ENCODE data around the gene ALX3.

ALX3 gene

DNA sequence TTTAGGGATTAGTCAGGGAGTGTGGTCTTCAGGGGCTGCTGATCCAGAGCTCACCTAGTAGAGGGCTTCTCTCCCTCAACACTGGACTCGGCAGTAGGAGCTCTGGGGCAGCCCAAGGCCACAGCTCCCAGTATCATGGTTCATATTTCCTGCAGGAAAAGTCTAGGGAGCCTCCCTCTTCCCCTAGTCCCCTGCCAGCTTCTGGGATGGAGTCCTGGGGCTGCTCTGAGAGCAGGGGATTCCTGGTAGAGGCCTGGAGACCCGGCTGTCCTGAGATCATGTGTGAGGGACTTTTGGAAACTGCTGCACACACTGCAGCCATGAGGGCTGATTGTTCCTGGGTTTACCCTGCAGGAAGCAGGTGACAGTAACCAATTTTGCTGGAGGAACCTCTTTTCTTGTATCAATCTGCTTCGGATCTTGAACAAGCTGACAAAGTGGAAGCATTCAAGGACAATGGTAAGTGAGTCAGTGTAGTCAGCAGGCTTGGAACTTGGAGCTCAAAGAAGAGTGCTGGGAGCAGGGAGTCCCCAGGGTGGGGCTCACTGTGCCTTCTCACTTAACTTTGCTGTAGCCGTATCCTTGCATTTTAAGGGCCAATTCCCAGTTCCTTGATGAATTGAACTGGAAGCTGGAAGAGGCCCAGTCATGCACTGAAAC, 19.7 kb downstream of the ALX3 start:
- TF ChIP-seq, protein P1, sequence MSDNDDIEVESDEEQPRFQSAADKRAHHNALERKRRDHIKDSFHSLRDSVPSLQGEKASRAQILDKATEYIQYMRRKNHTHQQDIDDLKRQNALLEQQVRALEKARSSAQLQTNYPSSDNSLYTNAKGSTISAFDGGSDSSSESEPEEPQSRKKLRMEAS (IDR thresholded peaks at IDR 0.05; ENCODE audit: low read depth, low read length), result no peak
- TF ChIP-seq, protein P2, sequence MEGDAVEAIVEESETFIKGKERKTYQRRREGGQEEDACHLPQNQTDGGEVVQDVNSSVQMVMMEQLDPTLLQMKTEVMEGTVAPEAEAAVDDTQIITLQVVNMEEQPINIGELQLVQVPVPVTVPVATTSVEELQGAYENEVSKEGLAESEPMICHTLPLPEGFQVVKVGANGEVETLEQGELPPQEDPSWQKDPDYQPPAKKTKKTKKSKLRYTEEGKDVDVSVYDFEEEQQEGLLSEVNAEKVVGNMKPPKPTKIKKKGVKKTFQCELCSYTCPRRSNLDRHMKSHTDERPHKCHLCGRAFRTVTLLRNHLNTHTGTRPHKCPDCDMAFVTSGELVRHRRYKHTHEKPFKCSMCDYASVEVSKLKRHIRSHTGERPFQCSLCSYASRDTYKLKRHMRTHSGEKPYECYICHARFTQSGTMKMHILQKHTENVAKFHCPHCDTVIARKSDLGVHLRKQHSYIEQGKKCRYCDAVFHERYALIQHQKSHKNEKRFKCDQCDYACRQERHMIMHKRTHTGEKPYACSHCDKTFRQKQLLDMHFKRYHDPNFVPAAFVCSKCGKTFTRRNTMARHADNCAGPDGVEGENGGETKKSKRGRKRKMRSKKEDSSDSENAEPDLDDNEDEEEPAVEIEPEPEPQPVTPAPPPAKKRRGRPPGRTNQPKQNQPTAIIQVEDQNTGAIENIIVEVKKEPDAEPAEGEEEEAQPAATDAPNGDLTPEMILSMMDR (IDR thresholded peaks at IDR 0.05; ENCODE audit: low read depth, low read length), result no peak
- no peak for TF ChIP-seq POLR2A (IDR thresholded peaks at IDR 0.05; ENCODE audit: extremely low read depth, insufficient read length)
- TF ChIP-seq MYC (IDR thresholded peaks at IDR 0.05; ENCODE audit: low read depth, low read length), result no peak
- DNase-seq (ENCODE audit: low read depth), result no peak
- no peak overlapping the region for H3K4me3 ChIP-seq (ENCODE audit: low read depth, low read length)

DNA sequence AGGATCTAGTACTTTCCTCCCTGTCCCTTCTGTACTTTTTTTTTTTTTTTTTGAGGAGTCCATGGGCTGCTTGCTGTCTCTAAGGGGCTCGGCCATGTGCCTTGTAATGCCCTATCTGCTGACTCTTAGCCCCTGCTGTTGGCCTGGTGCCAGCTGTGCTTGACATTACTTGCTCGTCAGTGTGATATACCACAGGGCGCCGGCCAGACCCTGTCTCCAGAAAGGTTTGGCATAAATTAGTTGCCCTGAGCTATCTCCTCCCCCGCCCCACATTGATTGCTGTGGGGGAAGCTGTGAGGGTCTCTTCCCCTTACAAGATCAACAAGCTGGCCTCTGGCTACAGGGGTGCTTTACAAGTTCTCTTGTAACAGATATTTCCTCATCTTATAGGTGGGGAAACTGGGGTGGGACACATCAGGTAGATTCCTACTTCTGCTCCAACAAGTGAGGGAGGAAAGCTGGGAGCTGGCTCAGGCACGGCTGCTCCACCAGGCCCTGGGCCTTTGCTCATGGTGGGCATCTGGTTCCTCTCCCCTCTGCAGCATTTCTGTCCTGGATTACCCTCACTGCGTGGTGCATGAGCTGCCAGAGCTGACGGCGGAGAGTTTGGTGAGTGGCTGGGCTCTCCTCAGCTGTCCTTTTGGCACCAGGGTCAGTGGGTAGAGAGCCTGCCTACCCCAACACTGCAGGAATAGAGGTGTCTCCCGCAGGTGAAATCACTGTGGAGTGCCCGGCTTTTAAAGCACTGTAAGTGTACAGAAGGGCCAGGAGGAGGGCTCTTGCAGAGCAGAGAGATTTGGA, 20.5 kb downstream of the ALX3 start:
- H3K4me3 ChIP-seq (ENCODE audit: low read depth, low read length), result no peak overlapping the region
- TF ChIP-seq, protein P1 (IDR thresholded peaks at IDR 0.05; ENCODE audit: low read depth, low read length), result no peak
- TF ChIP-seq POLR2A (IDR thresholded peaks at IDR 0.05; ENCODE audit: extremely low read depth, insufficient read length) (no peak), MYC (IDR thresholded peaks at IDR 0.05; ENCODE audit: low read depth, low read length) (no peak)
- TF ChIP-seq, protein P2 (IDR thresholded peaks at IDR 0.05; ENCODE audit: low read depth, low read length), result no peak
- DNase-seq (ENCODE audit: low read depth), result no peak

DNA sequence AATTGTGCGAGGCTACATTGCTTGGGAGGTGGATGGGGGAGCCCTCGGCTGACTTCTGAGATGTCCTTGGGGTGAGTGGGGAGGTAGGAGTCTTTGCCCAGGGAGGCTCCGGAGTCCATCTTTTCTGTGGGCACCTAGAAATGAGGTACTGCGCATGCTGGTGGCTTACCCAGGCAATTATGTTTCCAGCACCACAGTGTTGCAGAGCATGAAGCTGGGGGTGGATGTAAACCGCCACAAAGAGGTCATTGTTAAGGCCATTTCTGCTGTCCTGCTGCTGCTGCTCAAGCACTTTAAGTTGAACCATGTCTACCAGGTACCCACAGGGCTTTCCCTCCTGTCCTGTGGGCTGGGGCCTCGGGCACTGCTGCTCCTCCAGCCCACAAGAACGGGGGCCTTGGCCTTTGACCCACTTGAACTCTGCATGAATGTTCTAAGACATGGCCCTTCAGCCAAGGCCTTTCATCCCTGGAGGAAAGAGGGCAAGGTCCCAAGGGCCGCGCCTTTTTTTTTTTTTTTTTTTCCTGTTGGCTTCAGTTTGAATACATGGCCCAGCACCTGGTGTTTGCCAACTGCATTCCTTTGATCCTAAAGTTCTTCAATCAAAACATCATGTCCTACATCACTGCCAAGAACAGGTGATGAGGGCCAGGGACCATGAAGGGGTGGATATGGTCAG, 21.4 kb downstream of the ALX3 start:
- H3K4me3 ChIP-seq (ENCODE audit: low read depth, low read length), result no peak overlapping the region
- no peak for DNase-seq (ENCODE audit: low read depth)
- TF ChIP-seq, protein P2 (IDR thresholded peaks at IDR 0.05; ENCODE audit: low read depth, low read length), result no peak
- TF ChIP-seq, protein P1 (IDR thresholded peaks at IDR 0.05; ENCODE audit: low read depth, low read length), result no peak
- TF ChIP-seq MYC (IDR thresholded peaks at IDR 0.05; ENCODE audit: low read depth, low read length), result no peak
- TF ChIP-seq POLR2A (IDR thresholded peaks at IDR 0.05; ENCODE audit: extremely low read depth, insufficient read length), result no peak

DNA sequence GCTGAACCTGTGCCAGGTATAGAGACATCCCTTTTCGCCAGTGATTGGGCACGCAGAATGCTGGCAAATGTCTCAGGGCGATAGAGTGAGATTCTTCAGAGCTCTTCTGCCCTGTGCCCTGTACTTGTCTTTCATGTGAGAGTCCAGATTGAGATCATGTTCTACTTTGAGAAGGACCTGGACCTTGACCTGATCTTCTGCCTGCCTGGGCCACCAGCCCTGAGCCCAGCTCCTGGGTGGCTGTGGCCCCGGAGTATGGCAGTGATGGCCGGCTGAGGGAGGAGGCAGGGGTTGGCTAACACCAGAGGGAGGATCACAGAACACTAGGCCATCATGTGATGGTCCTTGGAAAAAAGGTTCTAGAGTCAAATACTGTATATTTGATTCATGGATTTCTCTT, 22.2 kb downstream of the ALX3 start:
- TF ChIP-seq MYC (IDR thresholded peaks at IDR 0.05; ENCODE audit: low read depth, low read length), result no peak

DNA sequence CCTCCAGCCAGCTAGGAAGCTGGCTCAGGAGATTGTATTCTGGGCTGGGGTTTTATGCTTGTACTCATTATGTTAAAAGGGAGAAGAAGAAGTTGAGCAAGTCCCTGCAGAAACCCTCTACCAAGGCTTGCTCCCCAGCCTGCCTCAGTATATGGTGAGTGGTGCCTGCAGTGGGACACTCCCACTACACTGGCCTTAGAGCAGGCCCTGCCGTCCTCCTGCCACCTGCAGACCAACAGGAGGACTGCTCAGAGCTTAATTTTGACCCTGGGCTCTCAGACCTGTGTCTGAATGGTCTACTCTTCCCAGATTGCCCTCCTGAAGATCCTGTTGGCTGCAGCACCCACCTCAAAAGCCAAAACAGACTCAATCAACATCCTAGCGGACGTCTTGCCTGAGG, 23.0 kb downstream of the ALX3 start:
- no peak for DNase-seq (ENCODE audit: low read depth)
- TF ChIP-seq POLR2A (IDR thresholded peaks at IDR 0.05; ENCODE audit: extremely low read depth, insufficient read length), result no peak
- TF ChIP-seq, protein P2 (IDR thresholded peaks at IDR 0.05; ENCODE audit: low read depth, low read length), result no peak
- TF ChIP-seq, protein P1 (IDR thresholded peaks at IDR 0.05; ENCODE audit: low read depth, low read length), result no peak
- TF ChIP-seq MYC (IDR thresholded peaks at IDR 0.05; ENCODE audit: low read depth, low read length), result no peak
- H3K4me3 ChIP-seq (ENCODE audit: low read depth, low read length), result no peak overlapping the region

More for the DNA sequence above, 22.2 kb downstream of the ALX3 start:
- H3K4me3 ChIP-seq (ENCODE audit: low read depth, low read length), result no peak overlapping the region
- DNase-seq (ENCODE audit: low read depth), result no peak

DNA sequence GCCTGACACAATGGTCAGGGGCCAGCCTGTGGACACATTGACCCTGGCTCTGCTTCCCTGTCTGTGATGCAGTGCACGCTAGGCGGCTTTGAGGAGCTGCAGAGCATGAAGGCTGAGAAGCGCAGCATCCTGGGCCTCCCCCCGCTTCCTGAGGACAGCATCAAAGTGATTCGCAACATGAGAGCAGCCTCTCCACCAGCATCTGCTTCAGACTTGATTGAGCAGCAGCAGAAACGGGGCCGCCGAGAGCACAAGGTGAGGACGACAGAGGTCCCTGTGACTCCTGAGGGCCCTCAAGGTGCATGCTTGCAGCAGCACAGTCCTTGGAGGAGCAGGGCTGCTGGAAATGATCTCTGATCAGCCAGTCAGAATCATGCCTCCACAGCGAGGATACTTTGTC, 27.5 kb downstream of the ALX3 start:
- no peak overlapping the region for H3K4me3 ChIP-seq (ENCODE audit: low read depth, low read length)
- DNase-seq (ENCODE audit: low read depth), result no peak
- TF ChIP-seq, protein P2 (IDR thresholded peaks at IDR 0.05; ENCODE audit: low read depth, low read length), result no peak
- TF ChIP-seq POLR2A (IDR thresholded peaks at IDR 0.05; ENCODE audit: extremely low read depth, insufficient read length), result no peak
- TF ChIP-seq, protein P1 (IDR thresholded peaks at IDR 0.05; ENCODE audit: low read depth, low read length), result no peak
- no peak for TF ChIP-seq MYC (IDR thresholded peaks at IDR 0.05; ENCODE audit: low read depth, low read length)
